ENCODE measurements around the gene SLC19A2.

DNA sequence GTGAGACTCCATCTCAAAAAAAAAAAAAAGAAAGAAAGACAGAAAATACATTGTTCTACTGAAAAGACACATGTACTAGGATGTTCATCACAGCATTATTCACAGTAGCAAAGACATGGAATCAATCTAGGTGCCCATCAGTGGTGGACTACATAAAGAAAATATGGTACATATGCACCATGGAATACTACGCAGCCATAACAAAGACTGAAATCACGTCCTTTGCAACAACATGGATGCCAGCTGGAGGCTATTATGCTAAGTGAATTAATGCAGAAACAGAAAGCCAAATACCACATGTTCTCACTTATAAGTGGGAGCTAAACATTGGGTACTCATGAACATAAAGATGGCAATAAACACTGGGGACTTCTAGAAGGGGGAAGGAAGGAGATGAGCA is 48.9 kb upstream of the SLC19A2 start:
- TF ChIP-seq, protein P1, sequence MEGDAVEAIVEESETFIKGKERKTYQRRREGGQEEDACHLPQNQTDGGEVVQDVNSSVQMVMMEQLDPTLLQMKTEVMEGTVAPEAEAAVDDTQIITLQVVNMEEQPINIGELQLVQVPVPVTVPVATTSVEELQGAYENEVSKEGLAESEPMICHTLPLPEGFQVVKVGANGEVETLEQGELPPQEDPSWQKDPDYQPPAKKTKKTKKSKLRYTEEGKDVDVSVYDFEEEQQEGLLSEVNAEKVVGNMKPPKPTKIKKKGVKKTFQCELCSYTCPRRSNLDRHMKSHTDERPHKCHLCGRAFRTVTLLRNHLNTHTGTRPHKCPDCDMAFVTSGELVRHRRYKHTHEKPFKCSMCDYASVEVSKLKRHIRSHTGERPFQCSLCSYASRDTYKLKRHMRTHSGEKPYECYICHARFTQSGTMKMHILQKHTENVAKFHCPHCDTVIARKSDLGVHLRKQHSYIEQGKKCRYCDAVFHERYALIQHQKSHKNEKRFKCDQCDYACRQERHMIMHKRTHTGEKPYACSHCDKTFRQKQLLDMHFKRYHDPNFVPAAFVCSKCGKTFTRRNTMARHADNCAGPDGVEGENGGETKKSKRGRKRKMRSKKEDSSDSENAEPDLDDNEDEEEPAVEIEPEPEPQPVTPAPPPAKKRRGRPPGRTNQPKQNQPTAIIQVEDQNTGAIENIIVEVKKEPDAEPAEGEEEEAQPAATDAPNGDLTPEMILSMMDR (IDR thresholded peaks at IDR 0.05): no peak
- no peak for TF ChIP-seq POLR2A (IDR thresholded peaks at IDR 0.05)
- no peak for TF ChIP-seq POLR2AphosphoS5 (IDR thresholded peaks at IDR 0.05)
